Neural cell (in vitro differentiated cells): ENCODE results near the gene OLFML3. TPM values are rescaled to one million over a fixed set of nuclear protein-coding genes. Genes with fewer than 3 reads are reported as not detected.

Experiments
- H2AFZ ChIP-seq: fragments of 200-600, 300-800 bp; sonication (generic), shearing (Covaris generic); 2 replicates; pipeline ENCODE4 v1.6.0; 2014; ENCODE audit warnings: low read depth, mild to moderate bottlenecking, antibody characterized with exemption, low read length, moderate library complexity
- H3F3A ChIP-seq: fragments of 200-600 bp; shearing (Covaris generic); 2 replicates; pipeline ENCODE4 v1.6.1; 2016; ENCODE audit warnings: mild to moderate bottlenecking, moderate library complexity, mixed read lengths, antibody characterized with exemption, low read length; ENCODE audit not compliant: insufficient read depth, poor library complexity, severe bottlenecking
- H3K27ac ChIP-seq: fragments of 200-600, 300-800 bp; sonication (generic), shearing (Covaris generic); 2 replicates; pipeline ENCODE4 v1.5.1; 2014; ENCODE audit warnings: mild to moderate bottlenecking, low read length, moderate library complexity
- H3K27me3 ChIP-seq: fragments of 300-800, 200-600 bp; sonication (generic), shearing (Covaris generic); 2 replicates; pipeline ENCODE4 v1.6.0; 2014; ENCODE audit warnings: mild to moderate bottlenecking, low read depth, low read length, moderate library complexity; ENCODE audit not compliant: insufficient read depth
- H3K36me3 ChIP-seq: fragments of 300-800, 200-600 bp; sonication (generic), shearing (Covaris generic); 2 replicates; pipeline ENCODE4 v1.5.1; 2014; ENCODE audit warnings: mild to moderate bottlenecking, antibody characterized with exemption, low read length, moderate library complexity; ENCODE audit not compliant: insufficient read depth
- H3K4me2 ChIP-seq: fragments of 300-800, 200-600 bp; sonication (generic), shearing (Covaris generic); 2 replicates; pipeline ENCODE4 v1.6.0; 2014; ENCODE audit warnings: mild to moderate bottlenecking, low read length
- H3K4me3 ChIP-seq: fragments of 300-800, 200-600 bp; sonication (generic), shearing (Covaris generic); 2 replicates; pipeline ENCODE4 v1.5.1; 2014; ENCODE audit warnings: mild to moderate bottlenecking, low read length, moderate library complexity
- H3K79me2 ChIP-seq: fragments of 200-600 bp; shearing (Covaris generic); replicated peaks from 2 replicates; pipeline ENCODE4 v1.6.0; 2014; ENCODE audit warnings: mild to moderate bottlenecking, low read length, moderate library complexity; ENCODE audit not compliant: insufficient read depth
- H3K9ac ChIP-seq: fragments of 300-800, 200-600 bp; sonication (generic), shearing (Covaris generic); 2 replicates; pipeline ENCODE4 v1.6.1; 2016; ENCODE audit warnings: mild to moderate bottlenecking, low read length, mixed read lengths
- H3K9me2 ChIP-seq: fragments of 200-600 bp; shearing (Covaris generic); 2 replicates; pipeline ENCODE4 v1.6.1; 2016; ENCODE audit warnings: mild to moderate bottlenecking, low read length, mixed read lengths; ENCODE audit not compliant: insufficient read depth
- H3K9me3 ChIP-seq: fragments of 200-600, 300-800 bp; sonication (generic), shearing (Covaris generic); 2 replicates; pipeline ENCODE4 v1.6.1; 2016; ENCODE audit warnings: mild to moderate bottlenecking, mixed run types, low read length, moderate library complexity, mixed read lengths
- H4K20me1 ChIP-seq: fragments of 200-600 bp; shearing (Covaris generic); 2 replicates; pipeline ENCODE4 v1.6.1; 2016; ENCODE audit warnings: mild to moderate bottlenecking, mixed run types; ENCODE audit not compliant: insufficient read depth
- CTCF ChIP-seq: fragments of 450-650 bp; IDR thresholded peaks from 2 replicates; pipeline ENCODE4 v1.5.1; 2014; ENCODE audit warnings: antibody characterized with exemption, mild to moderate bottlenecking, moderate library complexity; ENCODE audit not compliant: poor library complexity, severe bottlenecking
- EP300 ChIP-seq: fragments of 450-650 bp; conservative IDR thresholded peaks from 2 replicates; pipeline ENCODE4 v1.6.1; 2014; ENCODE audit warnings: antibody characterized with exemption, mild to moderate bottlenecking, moderate library complexity; ENCODE audit not compliant: poor library complexity, severe bottlenecking
- EZH2 ChIP-seq: fragments of 200-600, 300-800 bp; shearing (Covaris generic), sonication (generic); IDR thresholded peaks from 2 replicates; pipeline ENCODE4 v1.6.1; 2014; ENCODE audit warnings: antibody characterized with exemption, low read length, borderline replicate concordance, mild to moderate bottlenecking; ENCODE audit not compliant: insufficient read depth, poor library complexity, severe bottlenecking
- MXI1 ChIP-seq: fragments of 450-650 bp; conservative IDR thresholded peaks from 2 replicates; pipeline ENCODE4 v1.6.1; 2014; ENCODE audit warnings: antibody characterized with exemption, mild to moderate bottlenecking; ENCODE audit not compliant: poor library complexity, severe bottlenecking
- POLR2AphosphoS5 ChIP-seq: IDR thresholded peaks from 2 replicates; pipeline ENCODE4 v1.6.1; 2012
- RAD21 ChIP-seq: fragments of 450-650 bp; conservative IDR thresholded peaks from 2 replicates; pipeline ENCODE4 v1.6.1; 2014; ENCODE audit warnings: antibody characterized with exemption, mild to moderate bottlenecking, moderate library complexity
- SMC3 ChIP-seq: fragments of 450-650 bp; conservative IDR thresholded peaks from 2 replicates; pipeline ENCODE4 v1.6.1; 2014; ENCODE audit warnings: antibody characterized with exemption, mild to moderate bottlenecking, moderate library complexity; ENCODE audit not compliant: poor library complexity
- TAF1 ChIP-seq: IDR thresholded peaks from 2 replicates; pipeline ENCODE4 v1.6.1; 2012; ENCODE audit warnings: low read depth
- polyA plus RNA-seq: library from polyadenylated mRNA; depleted of rRNA; stranded (reverse); fragments of >200 nt; gene quantifications from 2 replicates; pipeline ENCODE4 v1.2.3, GENCODE V29; 2014
- TF ChIP-seq, protein P1 (sequence below): IDR thresholded peaks from 2 replicates; pipeline ENCODE4 v1.6.1; 2012; ENCODE audit warnings: borderline replicate concordance

Gene OLFML3
- polyA plus RNA-seq, 1 donor from 2014 or later, result not detected

- Histone ChIP-seq H3K9me2 (no peaks in the 10 kb centered on the region), H3F3A (no peaks in the 10 kb centered on the region), H3K9me3 (no peaks in the 10 kb centered on the region), H3K4me3 (no peak overlapping the region), H3K4me2 (no peak overlapping the region), H4K20me1 (no peaks in the 10 kb centered on the region), H3K27ac (no peak overlapping the region), H2AFZ (no peak overlapping the region), H3K27me3 (no peaks in the 10 kb centered on the region), H3K79me2 (no peaks in the 10 kb centered on the region), H3K36me3 (peaks cover 5% of the 10 kb centered on the region), H3K9ac (no peak overlapping the region)
- TF ChIP-seq SMC3, result no peak
- no peak for TF ChIP-seq CTCF
- TF ChIP-seq, protein P1, sequence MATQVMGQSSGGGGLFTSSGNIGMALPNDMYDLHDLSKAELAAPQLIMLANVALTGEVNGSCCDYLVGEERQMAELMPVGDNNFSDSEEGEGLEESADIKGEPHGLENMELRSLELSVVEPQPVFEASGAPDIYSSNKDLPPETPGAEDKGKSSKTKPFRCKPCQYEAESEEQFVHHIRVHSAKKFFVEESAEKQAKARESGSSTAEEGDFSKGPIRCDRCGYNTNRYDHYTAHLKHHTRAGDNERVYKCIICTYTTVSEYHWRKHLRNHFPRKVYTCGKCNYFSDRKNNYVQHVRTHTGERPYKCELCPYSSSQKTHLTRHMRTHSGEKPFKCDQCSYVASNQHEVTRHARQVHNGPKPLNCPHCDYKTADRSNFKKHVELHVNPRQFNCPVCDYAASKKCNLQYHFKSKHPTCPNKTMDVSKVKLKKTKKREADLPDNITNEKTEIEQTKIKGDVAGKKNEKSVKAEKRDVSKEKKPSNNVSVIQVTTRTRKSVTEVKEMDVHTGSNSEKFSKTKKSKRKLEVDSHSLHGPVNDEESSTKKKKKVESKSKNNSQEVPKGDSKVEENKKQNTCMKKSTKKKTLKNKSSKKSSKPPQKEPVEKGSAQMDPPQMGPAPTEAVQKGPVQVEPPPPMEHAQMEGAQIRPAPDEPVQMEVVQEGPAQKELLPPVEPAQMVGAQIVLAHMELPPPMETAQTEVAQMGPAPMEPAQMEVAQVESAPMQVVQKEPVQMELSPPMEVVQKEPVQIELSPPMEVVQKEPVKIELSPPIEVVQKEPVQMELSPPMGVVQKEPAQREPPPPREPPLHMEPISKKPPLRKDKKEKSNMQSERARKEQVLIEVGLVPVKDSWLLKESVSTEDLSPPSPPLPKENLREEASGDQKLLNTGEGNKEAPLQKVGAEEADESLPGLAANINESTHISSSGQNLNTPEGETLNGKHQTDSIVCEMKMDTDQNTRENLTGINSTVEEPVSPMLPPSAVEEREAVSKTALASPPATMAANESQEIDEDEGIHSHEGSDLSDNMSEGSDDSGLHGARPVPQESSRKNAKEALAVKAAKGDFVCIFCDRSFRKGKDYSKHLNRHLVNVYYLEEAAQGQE, result no peak
- TF ChIP-seq EP300, result no peak
- no peak for TF ChIP-seq TAF1
- TF ChIP-seq EZH2, result no peak
- TF ChIP-seq RAD21, result no peak
- TF ChIP-seq POLR2AphosphoS5, result no peak
- no peak for TF ChIP-seq MXI1
Measured at GRCh38 chr1:113958691-113959090, 20.6 kb upstream of the OLFML3 start.

DNA sequence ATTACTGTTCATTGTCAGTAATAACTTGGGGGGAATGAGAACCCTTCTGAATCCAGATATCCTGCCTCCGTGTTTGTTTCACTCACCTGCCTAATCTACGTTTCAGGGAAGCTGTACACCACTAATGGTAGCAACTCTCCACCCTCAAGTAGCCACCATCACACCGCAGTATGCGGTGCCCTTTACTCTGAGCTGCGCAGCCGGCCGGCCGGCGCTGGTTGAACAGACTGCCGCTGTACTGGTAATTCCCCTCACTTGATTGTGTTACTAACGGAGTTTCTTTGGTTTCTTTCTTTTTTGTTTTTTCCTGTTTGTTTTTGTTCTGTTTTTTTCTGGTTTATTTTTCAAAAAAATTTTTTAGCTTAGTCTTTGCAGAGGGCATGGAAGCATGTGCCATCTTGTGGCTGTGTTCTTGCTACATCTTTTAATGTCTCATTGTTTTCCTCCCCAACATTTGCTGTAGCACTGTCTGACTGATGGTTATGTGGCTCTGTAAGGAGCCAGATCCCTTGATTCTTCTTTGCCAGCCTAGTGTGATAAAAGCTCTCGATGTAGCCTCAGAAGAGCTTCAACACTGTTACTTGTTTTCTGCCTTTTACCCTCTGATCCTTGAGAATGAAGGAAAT, 15.9 kb upstream of the OLFML3 start:
- no peaks in the 10 kb centered on the region for H3F3A ChIP-seq
- peaks cover 4% of the 10 kb centered on the region for H3K9me3 ChIP-seq
- no peak overlapping the region for H2AFZ ChIP-seq
- peaks cover 15% of the 10 kb centered on the region for H3K36me3 ChIP-seq
- H3K9ac ChIP-seq, result no peak overlapping the region
- H3K4me3 ChIP-seq, result no peak overlapping the region
- H3K4me2 ChIP-seq, result no peak overlapping the region
- H3K9me2 ChIP-seq, result no peaks in the 10 kb centered on the region
- TF ChIP-seq, protein P1, result no peak
- H3K27ac ChIP-seq, result no peak overlapping the region
- no peaks in the 10 kb centered on the region for H3K79me2 ChIP-seq
- no peaks in the 10 kb centered on the region for H3K27me3 ChIP-seq
- H4K20me1 ChIP-seq, result no peaks in the 10 kb centered on the region
